ENCODE measurements around the gene DGKH.
A peak's percentile ranks its signal among the peaks of the same experiment; 100 is the strongest.
"Not testable (repeated sequence)": the region's sequence is repeated elsewhere in the genome, so short reads cannot be mapped to it uniquely, and the experiment has no call there.

The DGKH gene

DNA sequence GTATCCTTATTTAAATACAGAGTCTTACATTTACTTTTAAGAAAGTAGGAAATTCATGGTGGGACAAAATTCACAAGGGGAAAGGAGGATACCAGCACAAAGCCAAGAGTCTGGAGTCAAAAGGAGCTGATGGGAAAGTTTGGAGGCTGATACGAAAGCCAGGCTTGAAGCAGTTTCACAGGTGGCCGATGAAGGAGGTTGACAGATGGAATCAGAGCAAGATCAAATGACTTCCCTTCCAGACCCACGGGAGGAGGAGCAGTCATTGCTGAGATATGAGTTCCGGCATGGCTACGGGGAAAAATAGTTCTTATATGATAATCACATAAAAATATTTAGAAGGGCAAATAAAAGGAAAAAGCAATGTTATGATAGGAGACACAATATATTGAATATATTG, 65.0 kb downstream of the DGKH start:
- DNase-seq: no peak

DNA sequence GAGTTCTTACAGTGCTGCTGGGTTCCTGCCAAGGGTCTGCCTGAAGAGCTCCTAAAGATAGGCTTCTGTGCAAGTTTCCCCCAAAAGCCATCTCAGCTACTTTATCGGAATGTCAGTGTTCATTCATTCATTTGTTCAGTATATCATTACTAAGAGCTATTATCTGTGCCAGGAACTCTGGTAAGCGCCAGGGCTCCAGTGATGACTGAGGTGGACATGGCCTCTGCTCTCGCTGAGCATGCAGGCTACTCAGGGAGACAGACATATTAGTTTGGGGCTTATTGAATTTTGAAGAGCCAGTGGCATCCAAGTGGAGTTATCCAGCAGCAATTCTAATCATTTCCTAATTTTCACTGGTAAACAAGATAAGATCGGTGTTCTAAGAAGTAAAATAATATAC, 65.8 kb downstream of the DGKH start:
- DNase-seq: no peak

DNA sequence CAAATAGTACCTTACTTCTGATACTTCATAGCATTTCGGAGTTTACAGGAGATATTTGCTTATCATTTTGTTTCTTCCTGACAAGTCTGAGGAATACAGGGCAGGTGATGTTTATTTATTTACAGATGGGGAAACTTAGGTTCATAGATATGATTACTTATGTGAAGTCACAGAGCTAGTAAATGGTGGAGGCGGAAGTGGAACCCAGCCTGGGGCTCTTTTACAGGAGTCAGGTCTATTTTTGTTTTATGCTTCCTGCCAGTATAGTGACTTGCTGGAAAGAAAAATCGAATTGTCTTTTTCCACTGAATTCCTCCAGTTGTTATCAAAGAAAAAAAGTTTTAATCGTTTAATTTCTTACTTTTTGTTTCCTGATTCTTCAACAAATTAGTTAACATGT, 66.5 kb downstream of the DGKH start:
- no peak for DNase-seq

DNA sequence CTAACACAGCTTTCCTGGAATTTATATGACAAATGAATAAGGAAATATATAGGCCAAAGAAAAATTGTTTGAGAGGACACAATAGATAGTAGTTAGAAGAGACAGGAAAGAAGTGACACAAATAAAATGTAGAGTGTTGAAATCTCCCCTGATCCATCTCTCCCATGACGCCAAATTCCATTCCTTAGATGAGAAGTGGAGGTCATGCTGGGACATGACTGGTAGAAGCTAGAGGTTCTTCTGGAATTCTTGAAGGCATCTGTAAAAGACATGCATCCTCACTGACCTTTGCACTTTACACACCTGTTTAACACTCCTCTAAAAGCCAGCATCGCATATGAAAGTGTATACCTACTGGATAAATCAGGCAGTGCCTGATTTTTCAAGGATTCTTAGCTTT, 67.8 kb downstream of the DGKH start:
- DNase-seq: peak; percentile 33

DNA sequence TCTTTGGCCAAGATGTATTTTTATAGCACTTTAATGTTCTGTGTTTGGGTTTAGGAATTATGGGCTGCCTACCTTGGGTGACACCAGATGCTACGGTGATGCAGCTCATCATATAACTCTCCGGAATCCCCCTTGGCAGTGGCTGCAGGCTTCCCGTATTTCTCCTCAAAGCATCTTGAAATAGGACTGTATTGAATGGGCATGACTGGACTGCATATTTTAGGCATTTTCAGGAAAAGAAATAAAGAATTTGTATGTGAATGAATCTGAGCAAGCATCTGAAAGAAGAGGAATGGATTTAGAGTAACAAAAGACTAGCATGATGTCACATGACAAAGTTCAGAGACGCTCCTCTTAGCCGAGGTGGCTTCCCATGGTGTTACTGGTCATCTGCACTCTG, 70.6 kb downstream of the DGKH start:
- DNase-seq: no peak

DNA sequence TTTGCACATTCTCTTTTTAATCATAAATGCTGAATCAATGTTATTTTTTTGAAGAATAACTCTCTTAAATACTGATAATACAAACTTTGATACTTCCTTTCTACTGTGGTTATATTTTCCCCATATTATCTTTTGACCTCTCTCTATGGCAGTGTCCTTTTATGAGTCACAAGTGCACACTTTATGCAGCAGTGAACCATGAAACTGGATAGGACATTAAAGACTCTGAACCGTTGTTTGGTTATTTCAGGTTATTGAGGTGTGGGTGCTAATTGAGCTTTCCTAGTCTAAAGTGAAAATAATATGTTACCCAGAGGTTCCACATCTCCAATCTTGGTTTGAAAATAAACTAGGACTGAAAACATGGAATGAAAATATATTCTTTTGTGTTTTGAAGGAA, 71.4 kb downstream of the DGKH start:
- no peak for DNase-seq

DNA sequence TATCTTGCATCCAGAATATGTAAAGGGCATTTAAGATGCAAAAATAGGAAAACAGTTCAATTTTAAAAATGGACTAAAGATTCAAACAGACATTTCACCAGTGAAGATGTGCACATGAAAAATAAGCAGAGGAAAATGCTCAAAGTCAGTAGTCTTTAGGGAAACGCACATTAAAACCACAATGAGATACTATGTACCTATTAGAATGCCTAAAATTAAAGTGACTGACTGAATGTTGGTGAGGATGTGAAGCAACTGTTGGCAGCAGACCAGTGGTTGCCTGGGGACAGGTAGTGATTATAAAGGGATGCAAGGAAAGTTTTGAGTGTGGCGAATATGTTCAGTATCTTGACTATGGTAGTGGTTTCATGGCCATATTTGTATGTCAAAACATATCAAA, 75.2 kb downstream of the DGKH start:
- DNase-seq: no peak

DNA sequence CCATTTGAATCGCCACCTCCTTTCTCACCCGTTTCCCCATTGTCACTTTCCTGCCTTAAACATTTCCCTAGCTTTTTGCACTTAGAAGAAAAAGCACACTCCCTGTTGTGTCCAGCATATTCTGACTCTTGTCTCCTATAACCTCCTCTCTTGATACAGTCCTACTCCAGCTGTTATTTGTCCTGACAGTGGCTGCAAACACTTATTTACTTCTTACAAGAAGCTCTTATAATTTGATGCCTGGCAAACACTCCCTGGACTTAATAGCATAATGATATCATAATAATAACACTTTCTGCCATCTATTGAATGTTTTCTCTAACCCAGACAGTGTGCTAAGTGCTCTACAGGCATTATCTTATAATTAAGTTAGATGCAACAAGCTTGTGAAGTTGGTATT, 76.6 kb downstream of the DGKH start:
- no peak for DNase-seq

DNA sequence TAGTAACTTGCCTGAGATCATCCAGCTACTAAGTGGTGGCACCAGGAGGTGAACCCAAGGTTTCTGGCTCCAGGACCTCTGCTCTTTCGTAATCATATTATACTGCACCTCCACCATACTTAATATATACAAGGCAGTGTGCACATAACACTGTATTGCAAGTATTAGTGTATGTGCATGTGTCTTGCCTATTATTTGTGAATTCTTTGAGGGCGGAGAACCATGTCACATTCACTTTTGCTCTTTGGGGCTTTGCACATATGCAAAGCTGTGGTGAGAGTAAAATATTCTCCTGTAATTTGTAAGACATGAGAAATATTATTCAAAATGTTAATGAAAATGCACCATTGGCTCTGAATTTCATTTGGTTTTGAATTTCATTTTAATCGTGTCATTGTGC, 78.6 kb downstream of the DGKH start:
- DNase-seq: no peak

DNA sequence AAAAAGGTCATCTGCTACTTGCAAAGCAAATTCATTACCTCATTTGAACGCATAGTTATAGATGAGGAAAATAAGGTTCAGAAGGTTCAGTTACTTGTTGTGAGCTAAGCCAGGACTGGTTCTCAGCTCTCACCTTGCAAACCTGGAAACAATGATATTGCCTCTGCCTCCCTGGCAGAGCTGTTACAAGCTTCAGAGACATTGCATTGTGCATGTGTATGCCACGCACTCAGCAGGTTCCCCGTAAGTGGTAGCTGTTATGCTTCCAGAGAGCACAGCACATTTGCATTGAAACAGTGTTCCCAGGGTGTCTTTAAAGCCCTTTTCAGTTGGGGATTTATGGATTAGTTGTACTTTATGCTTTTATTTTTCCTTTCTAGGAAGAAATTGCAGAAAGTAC, 80.6 kb downstream of the DGKH start:
- no peak for DNase-seq

DNA sequence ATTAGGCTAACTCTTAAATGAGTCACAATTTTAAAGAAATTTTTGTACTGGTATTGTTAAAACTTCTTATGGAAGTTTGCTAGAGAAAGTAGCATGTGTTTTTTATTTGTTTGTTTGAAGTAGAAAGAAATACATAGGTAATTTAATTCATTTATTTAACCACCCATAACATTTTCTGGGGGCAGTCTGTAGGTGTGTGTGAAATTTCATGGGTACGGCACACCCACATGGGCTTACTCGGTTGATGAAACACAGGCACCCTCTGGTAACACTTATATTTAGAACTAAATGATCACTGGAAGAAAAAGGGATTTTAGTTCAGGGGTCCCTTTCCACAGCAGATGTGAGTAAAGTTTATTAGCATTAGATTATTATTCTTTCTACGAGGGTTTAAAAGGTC, 88.1 kb downstream of the DGKH start:
- DNase-seq: no peak

DNA sequence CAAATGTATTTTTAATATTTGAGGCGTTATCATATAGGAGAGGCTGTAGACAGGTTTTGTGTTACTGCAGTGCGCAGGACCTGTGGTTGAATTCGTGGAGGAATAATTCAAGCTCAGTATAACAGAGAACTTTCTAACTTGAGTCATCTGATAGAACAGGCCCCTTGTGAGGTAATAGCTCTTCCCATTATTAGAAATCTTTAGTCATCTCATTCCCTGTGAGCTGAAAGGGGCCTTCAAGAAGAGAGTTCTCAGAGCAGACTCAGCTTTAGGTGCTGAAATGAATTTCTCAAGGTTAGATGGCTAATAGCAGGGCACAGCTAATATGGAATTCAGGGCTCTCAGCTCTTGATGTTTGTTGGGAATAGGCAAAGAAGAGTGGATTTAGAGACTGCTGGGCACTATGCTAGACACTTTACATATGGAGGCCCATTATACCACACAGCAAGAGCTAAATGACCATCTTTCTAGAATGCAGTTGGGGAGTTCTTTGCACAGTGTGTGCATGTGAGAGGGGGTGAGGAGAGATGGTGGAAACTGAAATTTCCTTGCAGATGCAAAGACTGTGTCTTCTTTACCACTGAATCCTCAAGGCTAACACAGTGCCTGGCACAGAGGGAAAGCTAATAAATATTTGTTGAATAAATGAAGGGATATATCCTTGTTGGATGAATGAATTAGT, 89.5 kb downstream of the DGKH start:
- peak; percentile 11 for DNase-seq

DNA sequence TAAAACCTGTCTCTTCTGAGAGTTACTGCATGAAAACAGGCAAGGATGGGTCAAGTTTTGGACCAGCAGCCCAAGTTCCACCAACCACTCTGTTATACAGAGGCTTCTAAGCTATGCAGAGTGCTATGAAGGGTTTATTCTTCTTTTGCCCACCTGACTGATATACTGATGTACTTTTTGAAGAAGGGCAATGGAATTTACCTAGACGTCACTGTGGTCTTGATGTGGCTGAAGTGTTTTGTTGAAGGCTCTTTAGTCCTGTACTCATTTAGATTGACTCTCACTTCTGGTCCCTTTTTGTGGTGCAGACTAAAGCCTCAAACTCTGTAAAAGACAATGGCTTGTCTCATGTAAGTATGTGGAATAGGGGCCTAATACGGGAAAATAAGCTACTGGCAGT, 92.0 kb downstream of the DGKH start:
- DNase-seq: no peak

DNA sequence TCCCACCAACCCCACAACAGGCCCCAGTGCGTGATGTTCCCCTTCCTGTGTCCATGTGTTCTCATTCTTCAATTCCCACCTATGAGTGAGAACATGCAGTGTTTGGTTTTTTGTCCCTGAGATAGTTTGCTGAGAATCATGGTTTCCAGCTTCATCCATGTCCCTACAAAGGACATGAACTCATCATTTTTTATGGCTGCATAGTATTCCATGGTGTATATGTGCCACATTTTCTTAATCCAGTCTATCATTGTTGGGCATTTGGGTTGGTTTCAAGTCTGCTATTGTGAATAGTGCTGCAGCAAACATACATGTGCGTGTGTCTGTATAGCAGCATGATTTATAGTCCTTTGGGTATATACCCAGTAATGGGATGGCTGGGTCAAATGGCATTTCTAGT, 92.6 kb downstream of the DGKH start:
- DNase-seq: not testable (repeated sequence)

DNA sequence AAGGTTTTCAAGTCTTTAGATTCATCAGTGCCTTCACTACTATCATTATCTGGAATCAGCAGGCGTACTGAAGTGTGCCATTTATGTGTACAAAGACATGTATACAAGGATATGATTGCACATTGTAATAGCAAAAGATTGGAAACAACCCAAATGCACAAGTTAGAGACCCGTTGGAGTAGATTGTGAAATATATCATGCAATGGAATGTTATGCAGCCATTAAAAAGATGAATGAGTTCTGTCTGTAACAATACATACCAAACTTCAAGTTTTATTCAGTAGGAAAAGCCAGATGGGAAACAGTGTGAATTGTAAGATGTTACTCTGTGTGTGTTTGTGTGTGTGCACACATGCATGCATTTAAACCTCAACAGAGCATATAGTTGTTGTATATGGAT, 97.9 kb downstream of the DGKH start:
- DNase-seq: no peak

DNA sequence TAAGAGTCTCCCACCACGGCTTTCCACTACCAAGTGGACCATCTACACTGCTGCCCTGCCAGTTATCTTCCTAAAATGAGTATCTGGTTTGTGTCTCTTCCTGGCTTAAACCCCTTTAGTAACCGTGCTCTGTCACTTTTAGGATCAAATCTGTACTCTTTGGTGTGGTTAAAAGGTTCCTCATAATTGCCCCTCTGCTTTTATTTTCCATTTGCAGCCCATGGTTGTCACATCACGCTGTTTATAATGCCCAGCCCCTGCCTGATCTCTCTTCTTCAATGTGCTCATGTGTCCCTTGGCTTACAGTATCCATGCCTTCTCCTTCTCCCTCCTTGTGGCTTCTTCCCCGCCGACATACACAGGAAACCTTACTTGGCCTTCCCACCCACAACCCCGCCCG, 100.1 kb downstream of the DGKH start:
- no peak for DNase-seq

DNA sequence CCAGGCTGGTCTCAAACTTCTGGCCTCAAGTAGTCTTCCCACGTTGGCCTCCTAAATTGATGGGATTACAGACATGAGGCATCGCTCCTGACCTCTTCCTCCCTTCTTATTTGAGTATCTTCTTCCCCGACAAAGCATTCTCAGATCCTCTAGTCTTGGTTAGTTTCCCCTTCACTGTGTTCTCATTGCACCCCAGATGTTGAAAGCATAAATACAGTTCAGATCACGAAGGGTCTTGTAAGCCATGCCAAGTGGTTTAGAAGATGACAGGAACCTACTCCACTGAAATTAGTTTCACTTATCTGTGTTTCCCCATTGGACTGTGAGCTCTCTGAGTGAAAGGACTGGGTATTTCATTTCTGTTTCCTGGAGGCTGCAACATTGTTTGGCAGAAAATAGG, 100.7 kb downstream of the DGKH start:
- no peak for DNase-seq

DNA sequence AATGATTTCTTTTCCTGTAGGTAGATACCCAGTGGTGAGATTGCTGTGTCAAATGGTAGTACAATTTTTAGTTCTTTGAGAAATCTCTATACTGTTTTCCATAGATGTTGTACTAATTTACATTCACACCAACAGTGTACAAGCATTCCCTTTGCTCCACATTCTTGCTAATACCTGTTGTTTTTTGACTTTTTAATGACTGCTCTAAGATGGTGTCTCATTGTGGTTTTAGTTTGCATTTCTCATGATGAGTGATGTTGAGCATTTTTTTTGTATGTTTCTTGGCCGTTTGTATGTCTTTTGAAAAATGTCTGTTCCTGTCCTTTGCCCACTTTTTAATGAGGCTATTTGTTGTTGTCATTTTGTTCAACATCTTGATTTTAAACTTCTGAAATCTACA, 103.3 kb downstream of the DGKH start:
- DNase-seq: no peak

DNA sequence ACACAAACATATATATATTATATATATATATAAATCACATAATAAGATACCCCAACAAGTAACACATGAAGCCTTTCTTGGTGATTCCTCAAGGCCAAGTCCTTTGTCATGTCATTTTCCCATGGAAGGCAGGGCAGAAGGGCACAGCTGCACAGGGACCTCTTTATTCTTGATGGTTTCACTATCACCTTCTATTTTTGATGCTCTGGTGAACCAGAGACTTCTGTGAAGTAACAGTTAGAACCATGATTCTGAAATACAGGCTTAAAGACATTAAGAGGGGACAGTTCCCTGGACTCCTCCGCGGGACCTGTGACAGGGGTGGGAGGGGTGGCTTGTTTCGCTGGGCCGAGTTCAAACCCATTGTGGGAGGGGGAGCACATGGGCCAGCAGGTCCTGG, 104.0 kb downstream of the DGKH start:
- DNase-seq: no peak

DNA sequence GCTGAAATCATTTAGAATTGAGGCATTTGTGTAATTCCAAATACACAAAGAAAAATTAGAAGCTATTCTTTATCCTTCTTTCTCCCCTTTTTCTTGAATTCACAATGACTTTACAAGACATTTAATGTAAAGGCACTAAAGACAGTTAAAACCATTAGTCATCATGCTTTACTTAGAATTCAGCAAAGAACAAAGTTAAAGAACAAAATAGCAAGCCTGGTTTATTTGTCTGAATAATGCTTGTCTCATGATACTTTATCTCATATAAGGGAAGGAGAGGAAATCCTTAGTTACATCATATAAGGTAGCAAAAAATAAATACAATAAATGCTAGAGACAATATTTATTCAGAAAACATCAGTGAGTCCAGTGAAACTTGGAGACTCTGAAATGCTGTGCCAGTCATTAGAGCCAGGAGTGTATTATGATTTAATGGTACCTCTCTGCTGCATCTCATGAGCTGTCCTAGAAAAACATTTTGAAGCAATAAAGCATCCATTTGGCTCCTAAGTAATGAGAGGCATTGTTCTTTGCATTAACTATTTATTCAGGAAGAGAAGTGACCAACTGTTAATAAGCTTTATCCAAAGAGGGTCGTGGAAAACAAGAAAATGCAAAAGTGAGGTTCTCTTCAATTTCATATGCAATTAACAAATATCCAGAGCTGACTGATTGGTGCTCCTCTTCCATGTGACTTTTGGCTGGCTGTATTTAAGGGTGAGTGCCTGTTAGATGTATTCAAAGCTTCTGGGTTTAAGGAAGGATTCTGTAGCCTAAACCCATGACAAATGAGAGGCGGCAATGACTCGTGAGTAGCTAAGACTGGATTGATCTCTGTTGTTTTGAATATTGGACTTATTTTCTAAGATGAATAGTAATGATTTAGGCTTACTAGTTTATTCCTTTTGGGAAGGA, 105.0 kb downstream of the DGKH start:
- no peak for DNase-seq

DNA sequence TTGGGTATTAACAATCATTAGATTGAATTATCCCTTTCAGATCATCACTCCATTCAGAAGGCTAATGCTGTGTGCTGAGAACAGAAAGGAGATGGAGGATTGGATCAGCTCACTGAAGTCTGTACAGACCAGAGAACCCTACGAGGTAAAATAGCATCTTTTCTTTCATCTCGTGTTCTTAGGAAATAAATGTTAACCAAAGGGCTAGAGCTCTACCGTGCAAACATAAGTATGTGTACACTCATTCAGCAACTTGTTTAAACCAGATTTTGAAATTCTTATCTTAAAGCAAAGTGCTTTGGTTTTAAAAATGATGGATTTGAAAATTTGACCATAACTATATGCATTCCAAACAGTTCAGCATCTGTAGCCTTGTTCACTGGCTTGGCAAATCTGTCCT, 106.8 kb downstream of the DGKH start:
- DNase-seq: no peak

DNA sequence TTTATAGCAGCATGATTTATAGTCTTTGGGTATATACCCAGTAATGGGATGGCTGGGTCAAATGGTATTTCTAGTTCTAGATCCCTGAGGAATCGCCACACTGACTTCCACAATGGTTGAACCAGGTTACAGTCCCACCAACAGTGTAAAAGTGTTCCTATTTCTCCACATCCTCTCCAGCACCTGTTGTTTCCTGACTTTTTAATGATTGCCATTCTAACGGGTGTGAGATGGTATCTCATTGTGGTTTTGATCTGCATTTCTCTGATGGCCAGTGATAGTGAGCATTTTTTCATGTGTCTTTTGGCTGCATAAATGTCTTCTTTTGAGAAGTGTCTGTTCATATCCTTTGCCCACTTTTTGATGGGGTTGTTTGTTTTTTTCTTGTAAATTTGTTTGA, 114.9 kb downstream of the DGKH start:
- DNase-seq: not testable (repeated sequence)

DNA sequence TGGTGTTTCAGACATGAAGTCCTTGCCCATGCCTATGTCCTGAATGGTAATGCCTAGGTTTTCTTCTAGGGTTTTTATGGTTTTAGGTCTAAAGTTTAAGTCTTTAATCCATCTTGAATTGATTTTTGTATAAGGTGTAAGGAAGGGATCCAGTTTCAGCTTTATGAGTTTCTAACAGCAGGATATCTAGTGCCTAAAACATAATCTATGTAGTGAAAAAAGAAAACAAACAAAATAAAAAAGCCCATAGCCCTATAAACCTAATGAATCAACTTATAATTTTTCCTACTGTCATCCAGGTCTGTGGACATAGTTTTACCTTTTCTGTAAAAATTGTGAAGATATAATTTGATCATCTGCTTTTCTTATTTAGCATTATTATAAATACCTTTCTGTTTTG, 115.5 kb downstream of the DGKH start:
- DNase-seq: not testable (repeated sequence)

DNA sequence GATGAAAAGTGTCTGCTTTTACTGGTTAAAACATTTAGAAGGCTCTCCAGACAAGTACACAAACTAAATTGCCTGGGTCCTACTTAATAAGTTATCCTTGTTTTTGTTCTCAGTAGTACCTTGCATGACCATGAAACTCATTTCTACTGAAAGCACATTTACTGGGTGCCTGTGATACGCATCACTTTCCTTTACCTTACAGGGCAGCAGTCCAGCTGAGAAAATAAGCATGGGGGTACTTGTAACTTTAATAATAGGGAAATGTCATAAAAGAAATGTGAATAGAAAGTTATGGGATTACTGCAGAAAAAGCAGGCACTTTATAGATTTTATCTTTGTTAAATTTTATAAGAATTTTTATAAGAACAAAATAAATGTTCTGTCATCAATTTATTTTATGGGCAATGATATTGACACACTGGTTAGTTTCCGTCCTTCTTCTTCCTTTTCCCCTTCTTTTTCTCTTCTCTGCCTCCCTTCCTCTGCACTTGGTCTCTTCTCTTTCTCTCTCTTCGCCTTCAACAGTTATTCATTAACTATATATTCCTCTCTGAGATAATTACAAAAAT, 116.2 kb downstream of the DGKH start:
- DNase-seq: no peak

Data from fibroblast of skin of scalp (primary cell).